ENCODE data around the gene FOXP1.
A peak's percentile ranks its signal among the peaks of the same experiment; 100 is the strongest.

Gene FOXP1

GRCh38 chr3:71586810-71587242, 3.3 kb upstream of the FOXP1 start:
- DNase-seq (ENCODE audit: low read depth), result no peak

DNA sequence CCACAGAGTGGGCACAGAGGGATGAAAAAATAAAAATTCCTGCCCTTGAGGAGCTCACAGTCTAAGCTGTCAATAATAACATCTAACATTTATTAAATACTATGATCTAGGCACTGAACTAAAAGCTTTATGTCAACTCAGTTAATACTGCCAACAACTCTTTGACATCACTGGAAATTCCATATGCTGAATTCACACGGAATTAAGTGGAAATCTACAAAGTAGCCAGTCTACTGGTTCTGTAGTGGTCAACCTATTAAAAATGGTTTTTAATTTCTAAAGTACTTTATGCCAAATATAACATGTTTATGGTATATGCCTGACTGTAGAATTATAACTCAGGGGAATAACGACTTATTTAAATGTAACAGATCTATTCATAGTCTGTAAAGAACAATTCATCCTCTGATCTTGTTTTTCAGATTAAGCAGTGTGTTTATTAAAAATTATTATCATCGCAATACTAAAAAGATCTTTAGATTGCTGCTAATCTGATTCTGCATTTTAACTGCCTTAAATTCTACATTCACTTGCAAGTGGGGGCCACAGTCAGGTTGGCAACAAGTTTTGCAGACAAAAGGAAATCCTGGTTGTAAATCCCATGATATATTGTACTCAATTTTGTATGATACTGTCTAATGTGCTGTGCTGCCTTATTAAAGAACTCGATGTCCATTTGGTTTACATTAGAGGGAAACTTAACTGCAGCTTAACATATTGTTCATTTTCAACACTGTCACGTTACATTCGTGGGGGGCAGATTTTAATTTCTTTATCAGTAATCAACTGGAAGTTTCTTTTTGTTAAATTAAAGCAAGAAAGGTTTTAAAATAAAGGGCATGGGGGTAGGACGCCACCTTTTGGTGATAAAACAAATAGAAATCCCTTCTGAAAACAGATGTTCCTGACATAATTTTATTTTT, 2.6 kb upstream of the FOXP1 start:
- peak; percentile 68 for DNase-seq (ENCODE audit: low read depth)

DNA sequence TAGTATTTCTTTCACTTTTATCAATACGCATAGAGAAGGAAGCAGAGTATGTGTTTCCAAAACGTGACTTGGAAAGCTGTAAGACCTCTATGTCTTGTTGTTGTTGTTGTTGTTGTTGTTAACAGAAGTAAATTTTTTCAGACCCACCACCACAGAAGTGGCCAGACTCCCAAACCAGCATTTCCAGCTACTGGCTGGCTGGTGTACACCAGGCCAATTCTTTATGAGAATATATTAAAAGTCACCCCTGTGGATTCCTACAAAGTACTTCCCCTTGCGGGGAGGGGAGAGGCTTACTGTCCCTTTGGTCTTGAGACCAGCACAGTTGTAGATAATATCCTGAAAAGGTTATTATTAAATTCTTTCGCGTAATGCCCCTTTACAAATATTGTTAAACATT, 1.6 kb upstream of the FOXP1 start:
- peak; percentile 11 for DNase-seq (ENCODE audit: low read depth)

- DNase-seq (ENCODE audit: low read depth), result peak; percentile 76
These were observed 975 bp upstream of the FOXP1 start for GRCh38 chr3:71584394-71585011.

DNA sequence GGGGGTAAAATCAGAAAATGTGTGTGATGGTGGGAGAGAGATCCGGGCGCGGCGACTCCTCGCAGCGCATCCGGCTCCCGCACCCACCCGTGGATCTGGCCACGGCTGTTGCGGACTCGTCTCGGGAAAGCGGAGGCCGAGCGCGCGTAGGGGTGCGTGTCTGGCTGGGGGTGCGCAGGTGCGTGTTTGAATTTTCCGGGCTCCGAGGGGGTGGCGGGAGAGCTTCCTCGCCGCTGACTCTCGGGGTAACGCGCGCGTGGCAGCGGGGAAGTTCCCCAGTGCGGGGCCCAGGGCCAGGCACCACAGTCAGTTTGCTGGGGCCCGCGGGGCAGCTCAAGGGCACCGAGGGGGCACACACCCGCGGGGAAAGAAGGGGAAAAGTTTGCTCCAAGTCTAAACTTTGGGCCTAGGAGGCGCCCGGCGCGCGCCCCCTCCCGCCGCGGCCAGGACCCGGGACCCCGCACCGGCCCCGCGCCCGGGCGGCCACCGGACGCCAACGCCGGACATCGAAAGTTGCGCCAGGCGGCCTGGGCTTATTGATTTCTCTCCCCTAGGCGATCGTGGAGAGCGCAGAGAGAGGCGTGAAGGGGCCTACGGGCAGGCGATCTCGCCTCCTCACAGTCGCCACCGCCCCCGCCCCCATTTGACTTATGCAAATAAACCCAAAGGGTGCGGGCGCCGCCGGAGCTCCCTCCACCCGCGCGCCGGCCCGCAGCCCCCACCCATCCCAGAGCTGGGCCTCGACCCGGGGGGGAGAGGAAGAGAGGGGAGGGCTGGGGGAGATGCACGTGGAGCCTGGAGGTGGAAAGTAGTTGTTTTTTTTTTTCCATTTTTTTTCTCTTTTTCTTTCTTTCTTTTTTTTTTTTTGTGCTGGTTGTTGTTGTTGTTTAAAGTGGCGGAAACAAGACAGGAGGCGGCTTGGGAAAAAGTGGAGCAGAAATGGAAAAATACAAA, 639 bp downstream of the FOXP1 start:
- DNase-seq (ENCODE audit: low read depth), result peak; percentile 69

DNA sequence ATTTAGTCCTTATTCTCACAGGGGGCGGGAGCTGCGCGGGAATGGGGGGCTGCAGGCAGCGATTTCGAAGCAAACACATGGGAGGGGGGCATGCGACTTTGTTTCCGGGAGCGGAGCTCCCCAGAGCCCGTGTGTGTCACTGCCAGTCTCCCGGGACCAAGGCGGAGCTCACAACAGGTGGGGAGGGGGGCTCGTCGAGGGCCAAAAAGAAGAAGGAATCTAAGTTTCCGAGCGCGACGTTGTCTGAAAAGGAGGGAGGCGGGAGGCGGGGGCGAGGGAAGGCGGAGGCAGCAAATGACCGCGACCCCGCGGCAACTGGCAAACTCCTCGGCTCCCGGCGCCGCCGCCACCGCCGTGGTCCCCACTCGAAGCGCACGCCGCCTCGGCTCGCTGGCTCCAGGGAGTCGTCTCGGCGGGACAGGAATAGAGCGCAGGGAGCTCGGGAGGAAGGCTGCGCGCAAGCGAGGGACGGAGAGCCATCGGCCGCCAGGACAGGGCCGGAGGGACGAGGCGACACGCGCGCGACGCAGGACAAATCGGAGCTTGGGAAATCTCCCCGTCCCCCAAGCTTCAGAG, 1.4 kb downstream of the FOXP1 start:
- DNase-seq (ENCODE audit: low read depth), result peak; percentile 67

- peak; percentile 63 for DNase-seq (ENCODE audit: low read depth)
These were observed 2.0 kb downstream of the FOXP1 start for GRCh38 chr3:71581457-71582035.

DNA sequence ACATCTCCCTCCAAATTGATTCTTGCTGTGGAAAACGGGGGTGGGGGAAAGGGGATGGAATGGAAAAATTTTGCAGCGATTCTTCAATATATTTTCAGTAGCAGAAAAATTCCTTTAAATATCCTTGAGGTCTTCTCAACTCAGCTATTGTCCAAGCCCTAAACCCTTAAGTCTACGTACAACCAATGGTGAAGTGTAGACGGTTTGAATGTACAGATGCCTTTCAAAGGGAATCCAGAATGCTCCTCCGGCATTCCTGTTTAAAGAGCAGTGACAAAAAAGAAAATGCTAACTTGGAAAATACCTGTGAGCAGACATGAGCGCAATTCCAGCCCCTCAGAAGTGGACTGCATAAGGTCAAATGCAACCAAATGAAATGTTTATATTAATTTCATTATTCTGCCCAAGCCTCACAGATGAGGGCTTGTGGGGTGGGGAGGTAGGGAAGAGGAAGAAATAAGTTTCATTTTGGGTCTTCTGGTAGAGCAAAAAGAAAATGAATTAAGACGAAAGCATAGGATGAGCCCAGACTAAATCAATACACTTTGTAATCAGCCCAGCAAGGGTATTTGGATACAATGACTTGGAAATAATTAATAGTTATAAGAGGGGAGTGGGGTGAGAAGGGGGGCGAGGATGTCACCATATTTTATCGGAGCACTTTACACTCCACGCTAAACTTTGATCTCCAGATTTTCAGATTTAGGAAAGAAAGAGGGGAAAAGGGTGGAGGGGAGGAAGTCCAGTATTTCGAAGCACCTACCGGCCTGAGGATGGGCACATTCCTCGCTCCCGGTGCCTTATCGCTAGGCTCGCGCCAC, 2.7 kb downstream of the FOXP1 start:
- DNase-seq (ENCODE audit: low read depth), result peak; percentile 16

- DNase-seq (ENCODE audit: low read depth), result peak; percentile 68
These were observed 3.6 kb downstream of the FOXP1 start for GRCh38 chr3:71579935-71580406.

- DNase-seq (ENCODE audit: low read depth), result no peak
These were observed 4.1 kb downstream of the FOXP1 start for GRCh38 chr3:71579326-71579934.

- peak; percentile 47 for DNase-seq (ENCODE audit: low read depth)
These were observed 5.3 kb downstream of the FOXP1 start for GRCh38 chr3:71578054-71578751.

DNA sequence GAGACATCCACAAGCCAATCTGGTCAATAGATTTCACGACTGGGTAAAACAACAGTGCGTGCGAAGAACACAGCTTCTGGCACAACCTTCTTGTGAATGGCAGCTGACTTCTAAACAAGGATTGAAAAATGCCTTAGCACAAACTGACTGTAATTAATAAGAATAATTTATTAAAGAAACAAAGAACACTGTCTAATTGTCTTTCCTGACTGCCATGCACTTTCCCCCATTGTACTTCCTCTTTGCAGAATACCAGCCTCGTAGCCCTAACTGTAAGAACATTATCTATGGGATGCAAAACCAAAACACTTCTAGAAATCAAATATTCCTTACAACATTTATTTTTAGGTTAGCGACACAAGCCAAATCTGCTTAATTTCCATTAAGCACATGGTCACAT, 6.5 kb downstream of the FOXP1 start:
- no peak for DNase-seq (ENCODE audit: low read depth)

GRCh38 chr3:71575433-71575832, 8.1 kb downstream of the FOXP1 start:
- DNase-seq (ENCODE audit: low read depth), result no peak

- no peak for DNase-seq (ENCODE audit: low read depth)
These were observed 10.3 kb downstream of the FOXP1 start for GRCh38 chr3:71573181-71573580.

DNA sequence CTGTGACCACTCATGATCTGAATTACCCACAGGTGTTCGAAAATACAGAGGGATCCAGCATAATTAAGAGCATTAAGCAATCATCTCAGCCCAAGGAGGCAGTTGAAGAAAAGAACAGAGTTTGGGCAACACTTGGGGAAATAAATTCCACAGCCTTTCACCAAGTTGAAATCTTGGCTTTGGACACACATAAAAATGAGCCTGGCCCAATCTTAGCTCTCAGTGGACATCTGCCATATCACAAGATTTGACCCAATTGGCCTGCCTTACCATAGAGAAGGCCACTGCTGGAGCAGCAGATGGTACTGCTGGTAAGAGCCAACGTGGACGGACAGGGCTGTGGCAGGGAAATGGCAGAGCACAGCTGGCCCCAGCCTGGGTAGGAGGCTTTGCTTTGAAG, 13.0 kb downstream of the FOXP1 start:
- no peak for DNase-seq (ENCODE audit: low read depth)

DNA sequence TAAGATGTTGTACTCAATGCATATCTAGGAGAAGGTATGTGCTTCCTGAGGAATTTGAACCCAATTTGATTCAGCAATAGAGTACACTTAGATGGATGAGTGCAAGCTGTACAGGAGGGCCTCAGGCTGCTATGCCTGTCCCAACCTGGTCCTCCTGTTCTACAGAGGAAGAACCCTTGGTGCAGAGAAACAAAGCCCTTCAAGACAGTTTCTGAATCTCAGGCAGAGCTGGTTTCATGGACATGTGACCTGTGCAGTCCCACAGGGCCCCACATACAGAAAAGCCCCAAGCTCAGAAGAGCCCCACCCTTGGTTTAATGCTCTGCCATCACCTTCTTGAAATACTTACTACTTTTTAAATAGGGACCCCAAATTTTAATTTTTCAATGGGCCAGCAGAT, 15.3 kb downstream of the FOXP1 start:
- no peak for DNase-seq (ENCODE audit: low read depth)

GRCh38 chr3:71566776-71567175, 16.8 kb downstream of the FOXP1 start:
- no peak for DNase-seq (ENCODE audit: low read depth)

GRCh38 chr3:71565976-71566375, 17.6 kb downstream of the FOXP1 start:
- DNase-seq (ENCODE audit: low read depth), result no peak

DNA sequence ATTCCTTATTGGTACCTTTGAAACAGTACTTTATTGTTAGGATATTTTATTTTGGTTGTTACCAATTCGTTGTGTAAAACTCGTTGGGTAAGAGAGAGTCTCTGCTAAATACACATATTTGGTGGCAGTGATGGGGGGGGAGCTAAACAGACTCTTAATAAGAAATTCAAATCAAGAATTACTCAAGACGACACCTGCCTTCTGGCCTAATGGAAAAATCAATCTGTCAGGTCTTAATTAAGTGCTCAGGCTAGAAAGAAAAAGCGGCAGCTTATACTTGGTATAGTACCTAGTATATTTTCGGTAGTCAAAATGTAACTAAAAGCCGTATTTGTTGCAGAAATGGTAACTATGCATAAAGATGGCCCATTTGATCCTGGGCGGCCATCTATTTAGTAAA, 18.2 kb downstream of the FOXP1 start:
- DNase-seq (ENCODE audit: low read depth), result no peak
